ENCODE data around the gene CCNE1. TPM values are rescaled to one million over a fixed set of nuclear protein-coding genes. Genes with fewer than 3 reads are reported as not detected.

The CCNE1 gene
- total and polyA plus RNA-seq, 10 of the 15 experiments (the other 5 are each of a cell fraction or from before 2014, with no cell fraction given) = 6.3 to 44.2 (median 35.8) TPM

DNA sequence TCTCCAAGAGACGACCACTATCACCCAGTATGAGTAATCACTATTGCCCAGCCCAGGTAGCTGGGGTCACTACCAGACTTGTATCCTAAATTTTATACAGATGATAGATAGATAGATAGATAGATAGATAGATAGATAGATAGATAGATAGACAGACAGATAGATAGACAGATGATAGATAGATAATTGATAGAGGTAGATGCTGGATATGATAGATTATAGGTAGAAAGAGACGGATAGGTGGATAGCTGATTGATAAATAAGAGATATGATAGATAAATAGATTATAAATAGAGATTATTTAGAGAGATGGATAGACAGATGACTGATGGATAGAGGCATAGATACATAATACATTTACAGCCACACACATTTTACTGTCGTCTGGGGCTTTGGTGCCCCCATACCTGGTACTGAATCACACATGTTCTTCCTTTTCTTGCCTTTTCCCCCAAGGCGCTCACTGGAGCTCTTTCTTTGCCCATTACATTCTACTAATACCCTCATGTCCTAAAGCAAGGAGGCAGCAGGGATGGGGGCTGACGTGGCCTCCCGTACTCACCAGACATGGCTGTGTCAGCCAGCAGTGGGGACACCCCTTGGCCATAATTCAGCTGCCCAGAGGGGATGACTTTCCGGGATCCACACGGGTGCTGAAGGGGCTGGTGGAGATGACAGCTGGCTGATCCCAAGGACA lies 44.6 kb upstream of the CCNE1 start:
- 22% methylated on average over 8 of the region's 8 CpGs for WGBS (ENCODE audit: insufficient coverage, insufficient replicate concordance, low lambda C conversion rate, missing lambda C conversion rate)
- no peak overlapping the region for H2AFZ ChIP-seq (ENCODE audit: control insufficient read depth, low read depth, low read length)
- intact Hi-C loops (cut with micrococcal nuclease; ENCODE audit: unreplicated experiment) = no loop called here
- no TSS peak for BruUV-seq (replicated peaks)
- H3K9ac ChIP-seq (ENCODE audit: control insufficient read depth, insufficient read depth, low read length) = no peak overlapping the region
- no peaks in the 10 kb centered on the region for H3K4me1 ChIP-seq (ENCODE audit: control insufficient read depth, insufficient read depth, low read length)
- ChIA-PET RAD21 (ENCODE audit: unreplicated experiment) (interaction anchor here (1.4 kb wide), 1 partner anchor 104 kb away, joined by 3 read pairs; no protein-coding TSS in a partner anchor), CTCF (interaction anchor here (0.6 kb wide), 1 partner anchor 31 kb away, joined by 4 read pairs; no protein-coding TSS in a partner anchor), SMC1A (ENCODE audit: uncharacterized antibody, unreplicated experiment) (interaction anchor here (0.6 kb wide), 1 partner anchor 471 kb away, joined by 3 read pairs; no protein-coding TSS in a partner anchor), POLR2A (interaction anchor here (0.6 kb wide), 1 partner anchor 22 kb away, joined by 3 read pairs; no protein-coding TSS in a partner anchor)
- no peaks in the 10 kb centered on the region for H3K36me3 ChIP-seq (ENCODE audit: control insufficient read depth in 2 of 2, insufficient read depth in 2 of 2, low read length in 1 of 2)
- no peak overlapping the region for H3K4me3 ChIP-seq
- in situ Hi-C loops (cut with MboI) = no loop called here
- DNase-seq (ENCODE audit: low read depth, low spot score) (no peak), ATAC-seq (no peak), FAIRE-seq (no peak)
- H3K79me2 ChIP-seq (ENCODE audit: control insufficient read depth, insufficient read depth, low read length) = no peaks in the 10 kb centered on the region
- H3K27ac ChIP-seq (ENCODE audit: control insufficient read depth, insufficient read depth) = no peak overlapping the region
- H3K4me2 ChIP-seq (ENCODE audit: control insufficient read depth, insufficient read depth) = no peak overlapping the region
- H3K27me3 ChIP-seq (replicated peaks in 1 of 2; ENCODE audit: control insufficient read depth in 2 of 2, insufficient read depth in 2 of 2, low read length in 1 of 2) = no peaks in the 10 kb centered on the region
- no peaks in the 10 kb centered on the region for H3K9me3 ChIP-seq (replicated peaks; ENCODE audit: control insufficient read depth, insufficient read depth, low read length)
- H4K20me1 ChIP-seq (ENCODE audit: control insufficient read depth, insufficient read depth) = no peaks in the 10 kb centered on the region
- TF ChIP-seq SMC3 (IDR thresholded peaks at IDR 0.05; ENCODE audit: borderline replicate concordance, low read length) (no peak), BHLHE40 (IDR thresholded peaks at IDR 0.05; ENCODE audit: borderline replicate concordance in 1 of 2, low read depth in 2 of 2, low read length in 1 of 2) (no peak), ASH2L (IDR thresholded peaks at IDR 0.05; ENCODE audit: borderline replicate concordance, low read depth) (no peak), WRNIP1 (IDR thresholded peaks at IDR 0.05; ENCODE audit: borderline replicate concordance, low read depth, low read length) (no peak), YY1 (IDR thresholded peaks at IDR 0.05; ENCODE audit: low read depth, low read length) (no peak), ESRRA (IDR thresholded peaks at IDR 0.05; ENCODE audit: low read length) (no peak), SMAD1 (IDR thresholded peaks at IDR 0.05; ENCODE audit: low read depth, partially characterized antibody) (no peak), ZNF217 (IDR thresholded peaks at IDR 0.05) (no peak), CEBPB (IDR thresholded peaks at IDR 0.05; ENCODE audit: borderline replicate concordance in 1 of 2, low read depth in 2 of 2, low read length in 2 of 2) (no peak), MAX (IDR thresholded peaks at IDR 0.05; ENCODE audit: low read depth, low read length) (no peak), ZSCAN29 (IDR thresholded peaks at IDR 0.05) (no peak), RUNX3 (IDR thresholded peaks at IDR 0.05; ENCODE audit: low read length) (no peak), PRDM15 (CRISPR knock-in tag; IDR thresholded peaks at IDR 0.05) (no peak), IRF4 (IDR thresholded peaks at IDR 0.05; ENCODE audit: low read depth, low read length) (no peak), CHD2 (IDR thresholded peaks at IDR 0.05; ENCODE audit: borderline replicate concordance, low read depth, low read length) (no peak), SRF (IDR thresholded peaks at IDR 0.05; ENCODE audit: low read depth in 2 of 2, low read length in 2 of 2) (no peak)
- TF ChIP-seq, protein P1, sequence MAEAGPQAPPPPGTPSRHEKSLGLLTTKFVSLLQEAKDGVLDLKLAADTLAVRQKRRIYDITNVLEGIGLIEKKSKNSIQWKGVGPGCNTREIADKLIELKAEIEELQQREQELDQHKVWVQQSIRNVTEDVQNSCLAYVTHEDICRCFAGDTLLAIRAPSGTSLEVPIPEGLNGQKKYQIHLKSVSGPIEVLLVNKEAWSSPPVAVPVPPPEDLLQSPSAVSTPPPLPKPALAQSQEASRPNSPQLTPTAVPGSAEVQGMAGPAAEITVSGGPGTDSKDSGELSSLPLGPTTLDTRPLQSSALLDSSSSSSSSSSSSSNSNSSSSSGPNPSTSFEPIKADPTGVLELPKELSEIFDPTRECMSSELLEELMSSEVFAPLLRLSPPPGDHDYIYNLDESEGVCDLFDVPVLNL (IDR thresholded peaks at IDR 0.05; ENCODE audit: low read depth, low read length) = no peak
